GM18498 (cell line): ENCODE measurements around the gene C1QTNF8.

Source experiments
- ATAC-seq: cut with Tn5 transposase; IDR thresholded peaks from one replicate; pipeline ENCODE4 v1.9.1; 2021; ENCODE audit warnings: mild to moderate bottlenecking, moderate library complexity; ENCODE audit not compliant: unreplicated experiment

Gene C1QTNF8

DNA sequence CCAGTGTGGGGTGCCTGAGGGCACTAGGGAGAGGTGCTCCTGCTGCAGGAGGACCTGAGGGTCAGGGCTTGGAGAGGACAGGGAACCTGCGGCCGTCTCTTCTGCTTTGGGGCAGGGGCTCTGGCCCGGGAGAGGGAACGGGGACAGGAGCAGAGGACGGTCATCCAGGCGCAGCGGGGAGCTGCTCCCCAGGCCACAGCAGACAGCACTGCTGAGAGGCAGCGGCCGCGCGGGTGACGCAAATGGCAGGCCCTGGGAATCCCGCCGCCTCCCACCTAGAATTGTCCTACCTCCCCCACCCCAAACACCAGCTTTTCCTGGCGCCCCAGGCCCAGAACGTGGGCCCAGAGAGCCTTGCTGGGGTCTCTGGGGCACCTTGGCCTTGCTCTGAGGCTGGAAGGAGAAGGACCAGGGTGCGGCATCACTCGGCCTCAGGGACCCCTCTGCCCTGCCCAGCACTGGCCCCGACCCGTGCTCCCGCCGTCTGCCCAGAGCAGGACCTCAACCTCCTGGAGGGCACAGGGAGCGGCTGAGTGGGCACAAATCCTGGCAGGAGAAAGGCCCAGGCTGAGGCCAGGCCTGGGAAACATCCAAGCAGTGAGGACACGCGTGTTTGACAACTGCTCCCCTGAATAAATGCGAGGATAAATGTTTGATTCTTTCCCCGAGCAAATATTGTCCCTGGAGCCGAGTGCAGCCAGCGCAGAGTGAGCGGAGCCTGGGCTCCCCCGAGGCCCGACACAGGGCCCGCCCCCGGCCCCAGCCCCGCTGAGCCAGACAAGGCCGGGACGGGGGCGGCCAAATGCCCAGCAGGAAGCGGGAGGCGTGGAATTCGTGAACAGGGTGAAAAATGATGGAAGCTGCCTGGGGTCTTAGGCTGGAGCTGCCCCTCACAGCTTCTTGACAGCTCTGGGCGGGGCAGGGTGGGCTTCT lies 15.0 kb downstream of the C1QTNF8 start:
- ATAC-seq: no peak

- no peak for ATAC-seq
These were observed 16.1 kb downstream of the C1QTNF8 start for GRCh38 chr16:1079786-1080525.

DNA sequence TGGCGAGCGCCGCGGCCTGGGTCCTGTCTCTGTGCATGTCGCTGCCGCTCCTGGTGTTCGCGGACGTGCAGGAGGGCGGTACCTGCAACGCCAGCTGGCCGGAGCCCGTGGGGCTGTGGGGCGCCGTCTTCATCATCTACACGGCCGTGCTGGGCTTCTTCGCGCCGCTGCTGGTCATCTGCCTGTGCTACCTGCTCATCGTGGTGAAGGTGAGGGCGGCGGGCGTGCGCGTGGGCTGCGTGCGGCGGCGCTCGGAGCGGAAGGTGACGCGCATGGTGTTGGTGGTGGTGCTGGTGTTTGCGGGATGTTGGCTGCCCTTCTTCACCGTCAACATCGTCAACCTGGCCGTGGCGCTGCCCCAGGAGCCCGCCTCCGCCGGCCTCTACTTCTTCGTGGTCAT lies 16.7 kb downstream of the C1QTNF8 start:
- no peak for ATAC-seq

GRCh38 chr16:1078579-1079021 lies 17.4 kb downstream of the C1QTNF8 start:
- no peak for ATAC-seq

DNA sequence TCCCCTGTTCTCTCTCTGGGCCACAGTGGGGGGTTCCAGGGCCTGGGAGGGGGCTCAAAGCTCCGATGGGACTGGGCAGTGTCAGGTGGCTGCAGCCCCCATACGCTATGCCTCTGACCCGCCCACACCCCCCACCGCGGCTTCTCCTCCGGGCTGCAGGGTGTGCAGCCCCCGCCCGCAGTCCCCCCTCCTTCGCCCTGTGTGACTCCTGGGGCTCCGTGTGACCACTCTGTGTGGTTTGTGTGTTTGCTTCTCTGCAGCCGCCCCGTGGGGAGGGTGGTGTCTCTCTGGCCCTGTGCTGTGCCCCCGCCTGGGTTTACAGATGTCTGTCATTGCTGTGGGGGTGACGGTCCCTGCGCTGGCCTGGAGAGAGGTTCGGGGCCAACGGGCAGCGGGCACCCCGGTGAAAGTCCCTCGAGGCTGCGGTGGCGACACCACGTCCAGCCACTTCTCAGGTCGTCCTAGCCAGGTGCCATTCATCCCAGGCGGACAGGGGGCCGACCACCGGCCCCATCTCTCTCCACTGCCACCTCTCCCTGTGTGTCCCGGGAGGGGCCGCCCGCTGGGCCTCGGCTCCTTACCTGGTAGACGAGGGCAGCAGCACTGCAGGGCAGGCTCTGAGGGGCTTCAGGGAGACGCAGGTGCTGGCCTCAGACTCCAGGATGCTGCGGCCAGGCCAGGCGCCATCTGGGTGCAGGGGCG lies 18.0 kb downstream of the C1QTNF8 start:
- ATAC-seq: no peak

GRCh38 chr16:1076801-1077576 lies 19.1 kb downstream of the C1QTNF8 start:
- no peak for ATAC-seq

DNA sequence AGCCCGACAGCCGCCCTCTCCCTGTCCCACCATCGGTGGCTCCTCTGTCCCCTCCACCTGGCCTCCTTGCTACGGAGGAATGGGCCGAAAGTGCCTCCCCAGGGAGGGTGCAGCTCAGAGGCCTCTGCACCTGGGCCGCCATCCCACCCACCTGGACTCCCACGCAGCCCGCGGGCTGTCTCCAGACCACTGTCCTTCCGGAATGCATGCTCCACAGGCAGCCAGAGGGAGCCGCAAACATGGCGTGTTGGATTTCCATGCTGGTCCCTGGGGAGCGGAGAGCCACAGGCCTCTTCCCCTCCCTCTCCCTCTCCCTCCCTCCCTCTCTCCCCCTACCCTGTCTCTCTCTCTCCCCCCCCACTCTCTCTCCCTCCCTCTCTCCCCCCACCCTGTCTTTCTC lies 20.5 kb downstream of the C1QTNF8 start:
- no peak for ATAC-seq

GRCh38 chr16:1074379-1074649 lies 21.7 kb downstream of the C1QTNF8 start:
- no peak for ATAC-seq

DNA sequence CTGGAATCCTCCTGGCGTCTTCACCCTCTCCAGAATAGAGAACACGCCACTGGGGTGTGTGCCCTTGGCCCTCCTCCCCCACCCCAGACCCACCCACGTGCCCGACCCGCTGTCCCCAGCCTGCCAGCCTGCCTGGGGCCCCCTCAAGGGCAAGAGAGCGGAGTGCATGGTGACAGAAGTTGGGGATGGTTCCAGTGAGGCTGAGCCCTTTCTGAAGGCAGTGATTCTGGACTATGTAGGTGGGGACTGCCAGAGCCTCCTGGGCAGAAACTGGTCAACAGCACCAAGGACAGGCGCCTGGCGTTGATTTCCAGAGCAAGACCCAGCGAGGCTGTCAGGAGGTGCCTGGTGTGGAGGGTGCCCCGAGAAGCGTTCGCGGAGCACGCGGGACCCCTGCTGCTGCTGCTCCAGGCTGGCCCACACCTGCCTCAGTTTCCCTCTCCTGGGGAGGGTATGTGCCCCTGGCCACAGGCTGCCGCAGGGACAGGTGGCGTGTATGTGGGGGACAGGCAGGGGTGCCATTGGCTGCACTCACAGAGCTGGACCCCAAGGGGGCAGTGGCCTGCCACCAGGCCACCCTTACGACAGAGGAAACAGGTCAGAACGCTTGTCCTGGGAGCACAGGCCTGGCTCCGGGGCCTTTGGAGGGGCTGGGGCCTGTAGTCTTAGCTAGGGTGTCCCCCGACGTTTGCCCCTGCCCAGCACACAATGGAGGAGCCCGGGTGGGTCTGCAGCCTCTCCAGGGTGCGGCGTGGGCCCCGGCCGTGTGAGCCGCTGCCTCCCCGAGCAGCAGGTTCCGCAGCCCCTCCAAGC lies 22.3 kb downstream of the C1QTNF8 start:
- ATAC-seq: no peak

- ATAC-seq: no peak
These were observed 22.8 kb downstream of the C1QTNF8 start for GRCh38 chr16:1073262-1073558.

- no peak for ATAC-seq
These were observed 23.4 kb downstream of the C1QTNF8 start, which contains the start of gene SSTR5 for GRCh38 chr16:1072526-1073261. SSTR5 (plus strand) TSS chr16:1072747; CDS start chr16:1078869, 6,122 bp downstream.

GRCh38 chr16:1071561-1072225 lies 24.4 kb downstream of the C1QTNF8 start:
- no peak for ATAC-seq

- ATAC-seq: no peak
These were observed 25.1 kb downstream of the C1QTNF8 start for GRCh38 chr16:1070864-1071408.

DNA sequence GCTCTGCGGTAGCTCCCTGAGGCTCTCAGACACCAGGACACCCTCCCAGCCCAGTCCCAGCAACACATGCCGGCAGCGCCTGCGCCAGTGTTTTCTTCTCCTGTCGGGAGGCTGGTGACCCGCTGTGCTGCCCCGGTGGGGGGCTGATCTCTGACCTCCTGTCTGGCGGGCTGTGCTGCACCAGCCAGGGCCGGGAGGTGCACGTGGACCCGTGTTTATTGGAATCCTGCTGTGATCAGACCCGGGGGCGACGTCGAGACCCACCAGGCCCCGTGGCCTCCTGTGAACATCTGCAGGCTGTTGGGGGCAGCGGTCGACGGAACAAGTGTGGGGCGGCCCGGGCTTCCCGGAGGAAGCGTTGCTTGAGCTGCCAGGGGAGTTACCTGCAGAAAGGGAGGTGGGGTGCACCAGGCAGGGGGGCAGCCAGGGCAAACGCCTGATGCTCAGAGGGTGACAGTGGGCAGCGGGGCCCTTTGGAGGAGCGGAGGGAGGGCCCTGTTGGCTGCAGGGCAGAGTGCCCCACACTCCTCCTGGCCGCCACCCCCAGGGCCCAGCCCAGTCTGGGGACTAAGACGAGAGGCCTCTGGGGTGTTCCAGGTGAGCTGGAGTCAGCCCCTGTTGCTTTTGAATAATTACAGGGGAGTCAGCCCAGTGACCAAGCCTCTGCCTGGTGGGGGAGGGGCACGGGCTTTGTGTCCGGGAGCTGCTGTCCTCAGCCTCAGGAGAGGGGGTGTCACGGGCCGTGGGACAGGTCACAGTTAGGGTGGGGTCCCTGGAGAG lies 25.8 kb downstream of the C1QTNF8 start:
- no peak for ATAC-seq

- ATAC-seq: no peak
These were observed 26.9 kb downstream of the C1QTNF8 start for GRCh38 chr16:1069154-1069553.

DNA sequence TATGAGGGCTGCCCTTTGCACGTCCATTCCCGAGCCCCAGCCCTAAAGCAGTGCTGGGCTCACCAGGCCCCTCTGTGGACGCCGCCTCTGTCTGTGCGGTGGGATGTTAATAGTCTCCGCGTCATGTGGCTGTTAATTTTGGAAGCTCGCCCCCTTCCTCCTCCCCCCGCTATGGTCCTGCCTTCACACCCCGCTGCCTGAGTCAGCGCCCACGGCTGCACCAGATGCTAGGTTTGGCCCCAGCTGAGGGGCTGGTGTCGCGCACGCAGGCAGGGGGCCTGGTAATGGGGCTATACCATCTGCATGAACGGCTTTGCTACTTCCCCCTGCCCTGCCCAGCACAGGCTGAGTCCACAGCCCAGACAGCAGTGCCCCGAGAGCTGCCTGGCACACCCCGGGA lies 27.6 kb downstream of the C1QTNF8 start:
- no peak for ATAC-seq

GRCh38 chr16:1067629-1068028 lies 28.4 kb downstream of the C1QTNF8 start:
- ATAC-seq: no peak
